Mesenchymal stem cell (in vitro differentiated cells and primary cell): ENCODE results near the gene TTC32.

Source experiments
- DNase-seq: peaks from one replicate; pipeline ENCODE4 v3.0.0-alpha.2; 2013
- H2AFZ ChIP-seq: one replicate; pipeline ENCODE4 v1.6.1; 2013; ENCODE audit warnings: low read depth, mild to moderate bottlenecking, control low read depth, inconsistent platforms, low read length, moderate library complexity
- H2AK5ac ChIP-seq: 2 replicates; pipeline ENCODE4 v1.6.1; 2013; ENCODE audit warnings: low read length, moderate library complexity, mild to moderate bottlenecking, inconsistent platforms; ENCODE audit not compliant: severe bottlenecking
- H2BK120ac ChIP-seq: one replicate; pipeline ENCODE4 v1.6.1; 2013; ENCODE audit warnings: low read depth, mild to moderate bottlenecking, inconsistent platforms, low read length, moderate library complexity
- H2BK12ac ChIP-seq, 2 experiments: one replicate each; pipeline ENCODE4 v1.6.1; 2013; ENCODE audit warnings: inconsistent platforms in 2 of 2, low read length in 2 of 2, mild to moderate bottlenecking in 2 of 2, moderate library complexity in 2 of 2, control low read depth in 1 of 2
- H2BK15ac ChIP-seq: one replicate; pipeline ENCODE4 v1.6.1; 2013; ENCODE audit warnings: mild to moderate bottlenecking, low read depth, inconsistent platforms; ENCODE audit not compliant: poor library complexity, severe bottlenecking
- H2BK5ac ChIP-seq: 2 replicates; pipeline ENCODE4 v1.6.1; 2013; ENCODE audit warnings: low read depth, mild to moderate bottlenecking, low read length, control low read depth, inconsistent platforms; ENCODE audit not compliant: poor library complexity, severe bottlenecking
- H3K14ac ChIP-seq, 2 experiments: one replicate each; pipeline ENCODE4 v1.6.1; 2013; ENCODE audit warnings: inconsistent platforms in 2 of 2, low read length in 2 of 2, control low read depth in 1 of 2, mild to moderate bottlenecking in 1 of 2, moderate library complexity in 1 of 2
- H3K18ac ChIP-seq, 2 experiments: one replicate each; pipeline ENCODE4 v1.6.1; 2013; ENCODE audit warnings: inconsistent platforms in 2 of 2, low read length in 2 of 2, control low read depth in 1 of 2, low read depth in 1 of 2, mild to moderate bottlenecking in 1 of 2
- H3K23ac ChIP-seq, 2 experiments: one replicate each; pipeline ENCODE4 v1.6.1; 2013; ENCODE audit warnings: inconsistent platforms in 2 of 2, low read length in 2 of 2, mild to moderate bottlenecking in 2 of 2, moderate library complexity in 2 of 2, control low read depth in 1 of 2
- H3K27ac ChIP-seq: 2 replicates; pipeline ENCODE4 v1.5.1; 2013; ENCODE audit warnings: mild to moderate bottlenecking, moderate library complexity, low read length, control low read depth, inconsistent platforms; ENCODE audit not compliant: poor library complexity, severe bottlenecking
- H3K27me3 ChIP-seq, 2 experiments: 2 replicates each; pipeline versions ENCODE4 v1.6.1 to v1.7.0; 2013; ENCODE audit warnings: low read length in 2 of 2, mild to moderate bottlenecking in 2 of 2, moderate library complexity in 2 of 2, control low read depth in 1 of 2, inconsistent platforms in 1 of 2; ENCODE audit not compliant: control insufficient read depth in 1 of 2, insufficient read depth in 1 of 2
- H3K36me3 ChIP-seq, 2 experiments: 2 replicates each; pipeline versions ENCODE4 v1.6.1 to v1.7.0; 2013; ENCODE audit warnings: low read length in 2 of 2, control low read depth in 1 of 2, inconsistent platforms in 1 of 2, low read depth in 1 of 2, mild to moderate bottlenecking in 1 of 2; ENCODE audit not compliant: insufficient read depth in 2 of 2, control insufficient read depth in 1 of 2
- H3K4ac ChIP-seq, 2 experiments: one replicate each; pipeline ENCODE4 v1.6.1; 2013; ENCODE audit warnings: inconsistent platforms in 2 of 2, low read length in 2 of 2, mild to moderate bottlenecking in 2 of 2, moderate library complexity in 2 of 2, control low read depth in 1 of 2, low read depth in 1 of 2
- H3K4me1 ChIP-seq: 2 replicates; pipeline ENCODE4 v1.6.1; 2013; ENCODE audit warnings: low read depth, low read length, control low read depth; ENCODE audit not compliant: control insufficient read depth, insufficient read depth
- H3K4me2 ChIP-seq: 2 replicates; pipeline ENCODE4 v1.6.1; 2013; ENCODE audit warnings: low read length, mild to moderate bottlenecking, inconsistent platforms; ENCODE audit not compliant: poor library complexity, severe bottlenecking
- H3K4me3 ChIP-seq, 2 experiments: 2 replicates each; pipeline versions ENCODE4 v1.5.1 to v1.7.0; 2013; ENCODE audit warnings: low read length in 2 of 2, mild to moderate bottlenecking in 2 of 2, control low read depth in 1 of 2, low read depth in 1 of 2; ENCODE audit not compliant: insufficient read depth in 1 of 2
- H3K79me1 ChIP-seq: replicated peaks from 2 replicates; pipeline ENCODE4 v1.6.1; 2013; ENCODE audit warnings: mild to moderate bottlenecking, control low read depth, low read length, inconsistent platforms; ENCODE audit not compliant: poor library complexity, severe bottlenecking
- H3K9ac ChIP-seq: 2 replicates; pipeline ENCODE4 v1.7.0; 2013; ENCODE audit warnings: mild to moderate bottlenecking, low read length, moderate library complexity
- H3K9me3 ChIP-seq: 2 replicates; pipeline ENCODE4 v1.7.0; 2013; ENCODE audit warnings: mild to moderate bottlenecking, low read length; ENCODE audit not compliant: control insufficient read depth
- H4K8ac ChIP-seq: one replicate; pipeline ENCODE4 v1.6.1; 2013; ENCODE audit warnings: inconsistent platforms, mild to moderate bottlenecking, low read length, moderate library complexity
- H4K91ac ChIP-seq: one replicate; pipeline ENCODE4 v1.6.1; 2013; ENCODE audit warnings: mild to moderate bottlenecking, low read length, inconsistent platforms
- WGBS: methylation state at CpG from one replicate; pipeline ENCODE4 v1.1.7; 2013; ENCODE audit warnings: mixed read lengths; 5-methylcytosine and 5-hydroxymethylcytosine counted together

Gene TTC32

GRCh38 chr2:19885791-19886190, 16.0 kb downstream of the TTC32 start:
- Histone ChIP-seq H2BK5ac (no peak overlapping the region), H3K4ac (no peak overlapping the region), H2BK120ac (no peak overlapping the region), H4K91ac (no peak overlapping the region), H3K23ac (no peak overlapping the region), H2BK15ac (no peak overlapping the region), H3K18ac (no peak overlapping the region), H3K36me3 (no peaks in the 10 kb centered on the region), H4K8ac (no peak overlapping the region), H2BK12ac (no peak overlapping the region), H2AFZ (no peak overlapping the region), H3K9ac (no peak overlapping the region), H3K79me1 (peaks cover 3% of the 10 kb centered on the region), H3K4me2 (no peak overlapping the region), H3K9me3 (no peaks in the 10 kb centered on the region), H3K4me3 (no peak overlapping the region), H3K27me3 (no peaks in the 10 kb centered on the region), H3K27ac (no peak overlapping the region), H3K4me1 (peaks cover 2% of the 10 kb centered on the region), H2AK5ac (no peak overlapping the region), H3K14ac (no peak overlapping the region)
- WGBS: 82% methylated on average over 7 of the region's 7 CpGs
- no peak for DNase-seq

- Histone ChIP-seq H3K14ac (no peak overlapping the region), H2BK120ac (no peak overlapping the region), H3K9ac (no peak overlapping the region), H3K23ac (no peak overlapping the region), H2BK12ac (no peak overlapping the region), H2AFZ (no peak overlapping the region), H2BK15ac (no peak overlapping the region), H3K4me3 (no peak overlapping the region), H3K9me3 (no peaks in the 10 kb centered on the region), H3K18ac (no peak overlapping the region), H2BK5ac (no peak overlapping the region), H4K8ac (no peak overlapping the region), H3K4me2 (no peak overlapping the region), H2AK5ac (no peak overlapping the region), H3K36me3 (no peaks in the 10 kb centered on the region), H3K79me1 (peaks cover 2% of the 10 kb centered on the region), H3K27me3 (no peaks in the 10 kb centered on the region), H3K4ac (no peak overlapping the region), H4K91ac (no peak overlapping the region), H3K4me1 (peaks cover 2% of the 10 kb centered on the region), H3K27ac (no peak overlapping the region)
- no peak for DNase-seq
- WGBS: 98% methylated on average over 8 of the region's 8 CpGs
Observed at GRCh38 chr2:19883971-19884720, 17.6 kb downstream of the TTC32 start.

GRCh38 chr2:19883486-19883885, 18.3 kb downstream of the TTC32 start:
- H3K4ac ChIP-seq: no peak overlapping the region
- no peak overlapping the region for H3K4me3 ChIP-seq
- H3K23ac ChIP-seq: no peak overlapping the region
- H3K36me3 ChIP-seq: no peaks in the 10 kb centered on the region
- H3K4me2 ChIP-seq: no peak overlapping the region
- H3K27ac ChIP-seq: no peak overlapping the region
- H3K18ac ChIP-seq: no peak overlapping the region
- H2BK120ac ChIP-seq: no peak overlapping the region
- H2BK12ac ChIP-seq: no peak overlapping the region
- no peak overlapping the region for H2BK5ac ChIP-seq
- no peak overlapping the region for H3K14ac ChIP-seq
- no peak overlapping the region for H2AFZ ChIP-seq
- no peak for DNase-seq
- no peak overlapping the region for H3K9ac ChIP-seq
- H2BK15ac ChIP-seq: no peak overlapping the region
- peaks cover 2% of the 10 kb centered on the region for H3K4me1 ChIP-seq
- H2AK5ac ChIP-seq: no peak overlapping the region
- H3K9me3 ChIP-seq: no peaks in the 10 kb centered on the region
- H3K27me3 ChIP-seq: no peaks in the 10 kb centered on the region
- no peaks in the 10 kb centered on the region for H3K79me1 ChIP-seq
- H4K8ac ChIP-seq: no peak overlapping the region
- WGBS: 25% methylated on average over 2 of the region's 2 CpGs
- no peak overlapping the region for H4K91ac ChIP-seq

- no peak overlapping the region for H3K23ac ChIP-seq
- no peak overlapping the region for H3K18ac ChIP-seq
- no peak overlapping the region for H2BK15ac ChIP-seq
- no peak overlapping the region for H3K9ac ChIP-seq
- H4K91ac ChIP-seq: no peak overlapping the region
- no peaks in the 10 kb centered on the region for H3K36me3 ChIP-seq
- H2BK5ac ChIP-seq: no peak overlapping the region
- 88% methylated on average over 2 of the region's 2 CpGs for WGBS
- H3K14ac ChIP-seq: no peak overlapping the region
- H3K27me3 ChIP-seq: no peaks in the 10 kb centered on the region
- H3K4ac ChIP-seq: no peak overlapping the region
- no peak overlapping the region for H2BK120ac ChIP-seq
- no peak overlapping the region for H2BK12ac ChIP-seq
- H2AK5ac ChIP-seq: no peak overlapping the region
- peaks cover 2% of the 10 kb centered on the region for H3K4me1 ChIP-seq
- no peak overlapping the region for H2AFZ ChIP-seq
- H3K79me1 ChIP-seq: no peaks in the 10 kb centered on the region
- H4K8ac ChIP-seq: no peak overlapping the region
- no peak overlapping the region for H3K27ac ChIP-seq
- no peak overlapping the region for H3K4me2 ChIP-seq
- DNase-seq: no peak
- no peaks in the 10 kb centered on the region for H3K9me3 ChIP-seq
- H3K4me3 ChIP-seq: no peak overlapping the region
Observed at GRCh38 chr2:19882286-19882685, 19.5 kb downstream of the TTC32 start.
